ENCODE measurements around the gene ZNHIT6. TPM values are rescaled to one million over a fixed set of nuclear protein-coding genes. Genes with fewer than 3 reads are reported as not detected.

ZNHIT6 gene, protein sequence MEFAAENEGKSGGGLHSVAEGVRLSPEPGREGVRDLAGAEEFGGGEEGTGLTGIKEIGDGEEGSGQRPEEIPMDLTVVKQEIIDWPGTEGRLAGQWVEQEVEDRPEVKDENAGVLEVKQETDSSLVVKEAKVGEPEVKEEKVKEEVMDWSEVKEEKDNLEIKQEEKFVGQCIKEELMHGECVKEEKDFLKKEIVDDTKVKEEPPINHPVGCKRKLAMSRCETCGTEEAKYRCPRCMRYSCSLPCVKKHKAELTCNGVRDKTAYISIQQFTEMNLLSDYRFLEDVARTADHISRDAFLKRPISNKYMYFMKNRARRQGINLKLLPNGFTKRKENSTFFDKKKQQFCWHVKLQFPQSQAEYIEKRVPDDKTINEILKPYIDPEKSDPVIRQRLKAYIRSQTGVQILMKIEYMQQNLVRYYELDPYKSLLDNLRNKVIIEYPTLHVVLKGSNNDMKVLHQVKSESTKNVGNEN
- total RNA-seq = 12.1 and 15.3 TPM in 2 replicates

DNA sequence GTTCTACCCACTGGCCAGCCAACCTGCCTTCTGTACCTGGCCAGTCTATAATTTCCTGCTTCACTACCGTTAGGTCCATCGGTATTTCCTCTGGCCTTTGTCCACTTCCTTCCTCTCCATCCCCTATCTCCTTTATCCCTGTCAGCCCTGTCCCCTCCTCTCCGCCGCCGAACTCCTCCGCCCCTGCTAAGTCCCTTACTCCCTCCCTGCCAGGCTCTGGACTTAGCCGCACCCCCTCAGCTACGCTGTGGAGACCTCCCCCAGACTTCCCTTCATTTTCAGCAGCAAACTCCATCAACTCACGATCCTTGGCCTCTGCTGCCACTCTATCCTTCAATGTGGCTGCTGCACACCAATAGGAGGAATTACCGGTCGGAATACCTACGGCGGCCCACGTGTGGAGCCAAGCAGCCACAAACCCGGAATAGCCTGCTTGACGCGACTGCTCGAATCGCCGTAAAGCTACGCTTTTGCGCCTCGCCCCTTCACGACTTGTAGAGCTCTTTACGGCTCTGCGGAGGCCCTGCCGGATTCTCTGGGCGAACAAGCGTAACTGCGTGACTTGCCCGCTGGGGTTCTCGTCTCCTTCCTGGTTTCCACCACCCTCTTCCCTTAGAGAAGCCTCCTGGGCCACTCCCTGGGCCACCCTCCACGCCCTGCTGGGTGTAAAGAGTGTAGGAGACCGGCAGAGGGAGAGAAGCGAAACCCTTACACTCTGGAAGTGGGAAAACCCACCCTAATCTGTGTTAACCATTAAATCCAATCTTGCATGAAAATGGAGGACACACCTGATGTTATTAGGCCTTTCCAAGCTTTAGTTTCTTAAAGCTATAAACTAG is at the start of gene ZNHIT6:
Gene ZNHIT6, minus strand, starts transcription at position 444 of the 839 bp plus-strand sequence. Its CDS starts 149 bp downstream, at position 295.

Other genes starting within 250 kb of the ZNHIT6 start
- gene DDAH1, start 243.3 kb downstream of the ZNHIT6 start, total RNA-seq = 60.4 and 87.9 TPM in 2 replicates
- gene CCN1, start 127.7 kb downstream of the ZNHIT6 start, total RNA-seq = 131 and 146 TPM in 2 replicates